Hepatocyte (in vitro differentiated cells): ENCODE measurements around the gene RUFY2.

Experiments
- CTCF ChIP-seq: fragments of 200-600 bp; sonication (generic); IDR thresholded peaks from 2 replicates; pipeline ENCODE4 v1.5.1; 2016; ENCODE audit warnings: antibody characterized with exemption, mild to moderate bottlenecking; ENCODE audit not compliant: poor library complexity
- EZH2 ChIP-seq: fragments of 200-600 bp; sonication (generic); IDR thresholded peaks from 2 replicates; pipeline ENCODE4 v1.6.1; 2016; ENCODE audit warnings: antibody characterized with exemption, mild to moderate bottlenecking, borderline replicate concordance

GRCh38 chr10:68428396-68429104 lies 21.5 kb upstream of the RUFY2 start:
- TF ChIP-seq CTCF (no peak), EZH2 (no peak)
